HG02870 (cell line): ENCODE data around the gene GLCE.

ENCODE experiments used
- ATAC-seq: cut with Tn5 transposase; IDR thresholded peaks from one replicate; pipeline ENCODE4 v1.9.1; 2021; ENCODE audit warnings: mild to moderate bottlenecking, moderate library complexity; ENCODE audit not compliant: unreplicated experiment

GLCE gene

DNA sequence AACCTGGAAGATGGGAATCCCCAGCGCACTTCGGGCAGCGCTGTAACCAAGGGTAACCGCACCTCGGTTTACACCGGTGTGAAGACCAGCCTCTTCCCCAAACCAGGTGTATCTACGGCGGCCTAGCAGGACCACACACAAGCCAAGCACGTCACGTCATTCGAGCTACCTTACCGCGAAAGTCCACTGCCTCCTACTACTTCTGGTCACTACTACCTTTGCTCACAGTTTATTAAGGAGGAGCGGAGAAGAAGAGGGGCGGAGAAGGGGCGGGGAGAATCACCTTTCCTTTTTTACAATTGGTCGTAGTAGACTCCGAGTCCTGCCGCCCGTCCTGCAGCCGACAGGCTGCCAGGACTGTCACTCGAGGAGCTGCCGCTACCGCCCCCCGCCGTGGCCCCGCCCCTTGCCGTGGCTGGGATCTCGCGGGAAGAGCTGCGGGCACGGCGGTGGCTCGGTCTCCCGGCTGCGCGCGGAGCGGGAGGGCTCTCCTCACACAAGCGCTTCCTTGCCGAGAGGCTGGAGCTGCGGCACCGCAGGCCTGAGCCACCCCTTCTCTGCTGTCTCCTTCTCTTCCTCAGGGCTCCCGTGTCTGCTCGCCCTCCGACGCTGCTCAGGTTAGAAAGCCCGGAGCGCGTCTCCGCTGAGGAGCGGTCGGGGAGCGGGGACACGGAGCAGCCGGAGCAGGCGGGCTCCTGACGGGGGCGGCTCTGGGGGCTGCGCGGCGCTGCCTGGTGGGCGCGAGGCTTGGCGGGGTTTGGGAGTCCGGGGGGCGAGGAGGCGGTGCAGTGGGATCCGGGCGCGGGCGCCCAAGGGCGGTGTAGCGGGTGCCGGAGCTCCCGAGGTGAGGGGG, at the start of gene GLCE:
TSS of gene GLCE (plus strand) at position 495 of the 853 bp plus-strand sequence. CDS start 95,172 bp downstream, outside the sequence.
- ATAC-seq, result peak; percentile 93

DNA sequence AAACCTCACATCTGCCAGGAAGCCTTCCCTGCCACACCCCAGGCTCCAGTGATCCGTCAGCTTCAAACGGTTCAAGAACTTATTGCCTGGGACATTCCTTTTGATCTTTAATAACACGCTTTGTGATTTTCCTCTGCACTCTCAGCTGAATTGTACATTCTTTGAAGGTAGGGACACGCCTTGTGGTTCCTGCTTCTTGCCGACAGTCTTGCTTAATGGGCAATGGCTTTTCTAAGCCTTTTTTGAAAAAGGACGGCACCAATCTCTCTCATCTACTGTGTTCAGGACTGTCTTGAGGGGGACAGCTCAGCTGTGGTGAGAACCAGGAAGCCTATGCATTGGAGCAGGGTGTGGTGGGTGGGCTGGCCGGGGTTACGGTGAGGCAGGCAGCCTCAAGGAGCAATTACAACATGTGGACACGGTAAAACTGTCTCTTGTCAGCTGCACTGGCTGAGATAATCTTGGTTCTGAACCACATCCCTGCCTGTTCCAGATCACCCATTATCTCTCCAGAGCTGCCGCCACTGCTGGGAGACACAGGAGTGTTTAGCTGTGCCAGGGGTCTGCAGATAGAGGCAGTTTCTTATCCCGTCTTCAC, 46.0 kb upstream of the GLCE start:
- ATAC-seq, result no peak

DNA sequence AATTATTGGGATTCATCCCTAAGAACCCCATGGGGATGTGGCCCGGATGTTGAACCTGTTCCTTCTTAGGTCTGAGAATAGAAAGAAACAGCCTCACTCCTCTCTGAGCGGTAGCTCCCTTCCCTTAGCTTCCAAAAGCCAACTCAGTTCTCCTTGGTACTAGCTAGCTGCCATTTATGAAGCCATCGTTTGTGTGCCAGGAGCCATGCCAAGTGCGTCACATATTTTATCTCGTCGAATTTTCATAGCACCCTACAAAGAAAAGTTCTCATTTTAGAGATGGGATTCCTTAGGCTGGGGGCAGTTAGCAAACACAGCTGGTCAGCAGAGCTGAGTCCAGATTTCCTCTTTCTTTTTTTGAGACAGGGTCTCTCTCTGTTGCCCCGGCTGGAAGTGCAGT, 45.4 kb upstream of the GLCE start:
- ATAC-seq, result no peak

DNA sequence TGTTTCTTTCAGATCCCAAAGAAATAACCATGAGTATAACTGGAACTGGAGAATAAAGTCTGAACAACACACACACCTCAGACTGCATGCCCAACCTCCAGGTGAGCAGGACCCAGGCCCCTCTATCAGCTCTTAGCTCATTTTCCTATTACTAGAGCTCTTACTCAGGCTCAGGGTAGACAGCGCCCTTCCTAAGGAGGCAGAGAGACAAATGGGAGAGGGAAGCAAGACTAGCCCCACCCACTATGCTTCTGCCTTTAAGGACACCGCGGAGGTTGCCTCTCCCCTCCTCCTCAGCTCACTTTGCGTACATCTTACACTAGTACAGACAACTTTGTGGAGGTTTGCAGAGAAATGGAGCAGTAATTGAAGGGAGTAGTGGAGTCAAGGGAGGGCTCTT, 44.0 kb upstream of the GLCE start:
- no peak for ATAC-seq

DNA sequence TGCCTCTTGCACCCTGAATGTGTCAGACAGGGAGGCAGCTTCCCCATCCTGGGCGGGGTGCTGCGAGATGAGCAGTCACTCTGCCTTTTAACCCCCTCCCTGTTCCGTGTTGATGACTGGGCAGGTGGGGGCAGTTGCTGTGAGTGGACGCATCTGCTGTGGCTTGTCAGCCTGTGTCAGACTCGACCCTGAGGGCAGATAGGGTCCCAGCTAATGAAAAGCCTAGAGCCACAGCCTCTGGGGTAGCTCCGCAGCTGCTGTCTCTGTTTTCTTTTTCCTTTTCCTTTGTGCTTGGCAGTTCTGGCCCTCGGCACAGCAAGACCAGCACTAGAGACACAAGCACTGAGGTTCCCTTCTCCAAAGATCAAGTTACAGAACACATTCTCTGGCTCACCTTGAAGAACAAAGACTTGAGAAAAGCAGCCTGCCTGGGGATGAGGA, 43.0 kb upstream of the GLCE start:
- no peak for ATAC-seq

DNA sequence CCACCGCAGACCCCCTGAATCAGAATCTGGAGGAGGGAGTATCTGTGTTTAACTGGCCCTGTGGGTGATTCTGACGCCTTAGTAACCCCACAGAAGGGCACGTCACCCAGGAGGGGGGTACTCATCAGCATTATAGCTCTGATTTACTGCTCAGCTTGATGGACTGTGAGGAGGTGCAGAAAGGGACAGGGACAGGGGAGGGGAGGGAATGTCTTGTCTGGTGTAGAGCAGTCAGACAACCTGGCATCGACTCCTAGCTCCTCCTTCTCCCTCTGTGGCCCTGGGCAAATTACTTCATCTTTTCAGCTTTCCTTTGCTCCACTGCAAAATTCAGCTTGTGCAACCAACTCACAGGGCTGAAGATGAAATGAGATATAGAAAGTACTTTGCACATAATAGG, 42.3 kb upstream of the GLCE start:
- no peak for ATAC-seq

DNA sequence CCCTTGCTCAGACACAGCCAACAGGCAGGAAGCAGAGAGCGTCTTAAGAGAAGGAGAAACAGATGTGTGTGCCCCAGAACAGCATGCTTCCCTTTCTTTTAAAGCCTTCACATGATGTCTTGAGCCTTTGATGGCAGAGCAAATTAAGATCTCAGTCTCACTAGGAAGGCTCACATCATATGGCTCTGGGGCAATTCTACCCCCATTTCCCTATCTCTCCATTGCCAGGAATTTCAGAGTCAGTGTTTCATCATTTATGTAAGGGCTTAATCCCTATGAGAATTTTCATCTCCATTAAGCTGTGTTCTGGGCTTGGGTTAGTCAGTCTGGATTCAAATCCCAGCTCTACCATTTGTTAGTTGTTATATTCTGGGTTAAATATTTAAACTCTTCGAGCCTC, 41.4 kb upstream of the GLCE start:
- no peak for ATAC-seq

DNA sequence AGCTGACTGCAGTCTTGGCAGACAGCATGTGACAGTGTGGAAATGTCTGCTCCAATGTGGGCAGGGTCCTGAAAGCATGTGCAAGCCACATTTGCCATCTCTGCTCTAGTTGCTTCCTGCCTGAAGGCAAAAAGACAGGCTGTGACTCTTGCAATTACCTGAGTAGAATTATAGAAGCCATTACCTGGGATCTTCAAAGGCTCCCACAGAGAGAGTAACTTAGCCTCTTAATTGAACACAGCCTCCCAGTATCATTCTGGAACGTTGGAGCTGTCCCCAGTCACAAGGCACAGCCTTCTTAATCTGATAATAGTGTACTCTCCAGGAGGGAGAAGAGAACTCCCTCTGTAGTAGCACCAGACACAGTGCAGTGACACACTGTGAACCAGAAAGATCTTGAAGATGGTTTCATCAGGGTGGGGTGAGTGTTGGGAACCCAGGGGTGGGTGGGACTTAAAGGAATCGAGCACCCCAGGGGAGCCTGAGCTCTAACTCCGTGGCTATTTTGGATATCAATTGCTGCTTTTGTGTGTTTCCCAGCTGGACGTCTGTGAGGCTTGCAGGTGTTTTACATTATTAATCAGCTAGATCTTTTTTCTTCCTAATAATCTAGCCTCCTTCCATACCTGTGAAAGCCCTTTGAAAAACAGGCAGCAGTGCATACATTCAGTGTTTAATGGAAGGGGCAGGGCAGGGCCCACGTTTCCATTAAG, 40.6 kb upstream of the GLCE start:
- no peak for ATAC-seq

DNA sequence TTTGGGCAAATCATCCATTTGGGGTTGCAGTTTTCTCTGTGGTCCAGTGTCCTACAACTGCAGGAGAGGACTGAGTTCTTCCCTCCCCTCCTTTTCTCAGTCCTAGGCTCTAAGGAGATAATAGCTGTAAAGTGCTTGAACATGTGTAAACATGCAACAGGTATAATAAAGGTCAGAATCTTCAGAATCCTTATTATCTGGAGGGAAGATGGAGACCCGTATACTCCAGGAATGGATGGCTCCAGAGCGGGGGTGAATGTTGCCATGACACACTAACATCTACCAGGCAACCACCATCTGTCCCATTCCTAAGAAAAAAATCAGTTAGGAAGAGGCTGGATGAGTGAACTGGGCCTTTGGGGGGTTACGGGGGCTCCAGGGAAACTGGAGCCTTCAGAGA, 39.7 kb upstream of the GLCE start:
- ATAC-seq, result no peak

DNA sequence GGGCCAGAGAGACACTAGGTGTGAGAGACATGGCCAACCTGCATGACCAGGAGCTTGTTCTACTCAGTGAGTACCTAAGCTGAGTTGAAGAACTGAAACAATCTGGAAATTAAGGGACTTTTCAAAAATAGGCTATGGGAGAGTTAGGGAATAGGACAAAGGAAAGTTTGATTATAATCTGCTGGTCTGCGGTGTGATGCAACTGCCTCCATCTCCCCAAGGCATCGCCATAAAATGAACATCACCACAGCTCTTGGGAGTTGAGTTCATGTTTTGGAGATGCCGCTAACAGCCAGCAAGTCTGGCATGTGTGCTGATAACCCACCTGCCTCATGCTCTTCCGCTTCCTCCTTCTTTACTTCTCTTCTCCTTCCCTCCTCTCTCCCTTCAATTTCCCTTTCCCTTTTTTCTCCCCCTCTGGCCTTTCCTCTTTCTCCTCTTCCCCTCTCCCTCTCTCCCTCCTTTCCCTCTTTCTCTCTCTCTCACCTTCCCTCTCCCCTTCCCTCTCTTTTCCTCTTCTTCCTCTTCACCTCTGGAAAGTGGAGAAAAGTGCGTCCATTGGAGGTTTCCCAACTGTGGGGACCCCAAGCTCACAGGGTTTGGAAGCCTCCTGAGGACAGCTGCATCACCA, 39.1 kb upstream of the GLCE start:
- no peak for ATAC-seq

DNA sequence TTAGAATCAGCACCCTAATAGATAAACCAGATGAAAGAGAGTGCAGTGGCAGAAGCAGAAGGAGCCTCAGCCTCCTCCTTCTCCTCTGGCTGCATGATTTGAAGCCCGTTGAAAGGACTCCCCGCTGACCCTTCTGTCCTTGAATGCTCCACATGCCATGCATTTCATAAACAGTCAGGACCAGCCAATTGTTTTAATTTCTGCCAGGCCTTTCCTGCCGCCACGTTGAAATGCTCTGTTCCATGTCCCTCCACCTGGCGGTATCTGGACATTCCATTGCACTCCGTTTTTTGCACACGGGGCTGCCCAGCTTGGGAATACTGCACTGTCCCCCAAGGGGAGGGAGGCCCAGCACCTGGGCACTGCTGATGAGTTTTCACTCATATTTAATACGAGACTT, 35.2 kb upstream of the GLCE start:
- no peak for ATAC-seq

DNA sequence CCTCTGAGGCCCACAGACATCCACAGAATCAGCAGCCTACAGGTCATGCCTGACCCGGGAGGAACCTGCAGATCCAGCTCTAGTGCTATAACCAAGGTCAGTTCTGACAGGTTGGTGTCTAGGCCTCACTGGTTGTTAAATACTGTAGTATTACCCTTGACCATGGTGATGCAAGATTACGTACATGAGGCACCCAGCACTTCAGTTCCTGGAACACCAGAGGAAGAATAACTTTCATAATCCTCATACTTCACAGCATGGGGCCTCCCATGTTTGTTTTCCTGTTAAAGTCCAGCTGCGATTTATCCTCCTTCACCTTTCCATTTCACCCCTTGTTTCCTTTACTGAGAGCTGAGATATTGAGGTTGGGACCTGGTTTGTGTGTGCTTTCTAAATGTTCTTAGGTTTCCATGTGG, 34.4 kb upstream of the GLCE start:
- ATAC-seq, result no peak

DNA sequence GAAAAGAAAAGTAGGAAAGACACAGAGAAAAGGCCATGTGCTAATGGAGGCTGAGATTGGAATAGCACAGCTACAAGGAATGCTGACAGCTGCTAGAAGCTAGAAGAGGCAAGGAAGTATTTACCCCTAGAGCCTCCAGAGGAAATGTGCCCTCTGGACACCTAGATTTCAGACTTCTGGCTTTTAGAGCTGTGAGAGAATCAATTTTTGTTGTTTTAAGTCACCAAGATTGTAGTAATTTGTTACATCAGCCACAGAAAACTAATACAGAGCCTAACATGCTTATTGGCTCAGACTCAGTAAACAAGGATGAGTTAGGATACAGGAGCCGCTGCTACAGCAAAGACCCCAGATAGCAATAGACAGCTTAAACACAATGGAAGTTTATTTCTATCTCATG, 33.1 kb upstream of the GLCE start:
- ATAC-seq, result no peak

DNA sequence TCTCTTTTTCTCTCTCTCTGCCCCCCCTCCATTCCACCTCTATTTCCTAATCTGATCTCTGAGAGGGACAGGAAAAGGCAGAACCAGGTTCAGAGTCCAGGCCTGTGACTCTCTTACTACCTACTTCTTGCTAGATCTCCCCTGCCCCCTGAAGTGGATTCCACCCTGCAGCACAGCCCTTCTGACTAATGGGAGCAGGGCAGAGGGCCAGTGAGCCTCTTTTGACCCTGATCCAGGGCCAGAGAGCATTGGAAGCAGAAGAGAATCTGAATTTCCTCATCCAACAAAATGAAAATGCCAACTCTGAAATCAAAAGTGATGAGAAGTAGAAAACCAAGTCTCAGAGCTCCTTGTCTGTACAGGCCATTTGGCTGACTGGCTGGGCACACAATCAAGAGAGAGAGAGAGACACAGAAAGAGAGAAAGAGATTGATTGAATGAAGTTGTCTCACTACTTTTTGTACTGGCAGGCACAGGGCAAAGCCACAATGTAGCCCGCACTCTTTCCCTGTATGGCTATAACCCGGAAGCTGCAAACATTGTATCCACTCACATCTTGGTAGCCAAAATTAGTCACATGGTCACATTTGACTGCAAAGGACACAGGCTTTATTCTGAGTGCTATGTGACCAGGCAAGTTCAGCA, 31.6 kb upstream of the GLCE start:
- no peak for ATAC-seq

DNA sequence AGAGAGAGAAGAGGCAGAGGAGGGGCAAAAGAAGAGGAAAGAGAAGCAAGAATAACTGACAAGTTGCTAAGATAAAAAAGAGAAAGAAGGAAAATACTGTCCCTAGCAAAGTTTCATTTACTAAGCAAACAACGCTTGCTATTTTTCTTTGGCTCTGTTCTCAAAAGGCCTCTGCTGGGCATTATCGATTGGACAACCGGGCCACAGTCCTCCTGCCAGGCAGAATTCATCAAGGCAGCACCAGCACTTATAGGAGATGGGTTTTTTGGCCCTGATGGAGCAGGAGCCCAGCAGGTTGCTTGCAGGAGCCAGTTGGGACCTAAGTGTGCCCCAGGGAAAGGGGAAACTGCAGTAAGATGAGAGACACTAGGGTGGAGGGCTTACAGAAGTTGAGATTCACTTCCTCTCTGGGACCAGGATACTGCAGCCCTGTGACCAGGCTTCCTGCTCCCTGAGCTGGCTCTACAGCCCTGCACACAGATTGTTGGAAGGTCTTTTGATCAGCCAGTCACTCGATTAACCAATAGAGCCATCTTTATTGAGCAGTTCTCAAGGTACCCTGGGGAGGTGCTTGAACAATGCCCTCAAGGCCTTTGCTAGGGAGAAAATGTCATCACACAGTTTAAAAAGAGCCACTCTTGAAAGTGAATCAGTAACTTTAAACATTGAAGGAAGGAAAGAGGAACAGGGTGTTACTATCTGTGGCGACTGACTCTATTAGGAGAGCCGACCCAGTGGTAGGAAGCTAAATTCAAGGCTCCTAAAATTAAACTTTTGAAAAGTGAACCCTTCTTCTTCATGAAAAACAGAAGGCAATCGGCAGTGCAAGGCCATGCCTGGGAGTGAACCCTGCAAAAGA, 28.8 kb upstream of the GLCE start:
- no peak for ATAC-seq

DNA sequence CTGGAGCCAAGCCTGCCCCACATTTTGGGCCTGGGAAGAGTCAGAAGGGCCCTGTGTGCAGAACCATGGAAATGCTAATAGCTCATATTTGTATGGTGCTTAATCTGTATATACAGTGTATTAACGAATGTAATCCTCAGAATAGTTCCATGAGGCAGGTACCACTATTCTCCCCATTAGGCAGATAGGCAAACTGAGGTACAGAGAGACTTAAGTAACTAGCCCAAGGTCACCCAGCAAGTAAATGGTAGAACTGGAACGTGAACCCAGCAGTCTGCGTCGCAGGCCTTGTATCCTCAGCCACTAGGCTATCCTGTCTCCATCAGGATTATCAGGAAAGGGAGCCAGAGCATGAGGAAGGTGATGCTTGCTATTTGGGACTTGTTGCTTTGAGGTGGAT, 28.0 kb upstream of the GLCE start:
- ATAC-seq, result no peak

DNA sequence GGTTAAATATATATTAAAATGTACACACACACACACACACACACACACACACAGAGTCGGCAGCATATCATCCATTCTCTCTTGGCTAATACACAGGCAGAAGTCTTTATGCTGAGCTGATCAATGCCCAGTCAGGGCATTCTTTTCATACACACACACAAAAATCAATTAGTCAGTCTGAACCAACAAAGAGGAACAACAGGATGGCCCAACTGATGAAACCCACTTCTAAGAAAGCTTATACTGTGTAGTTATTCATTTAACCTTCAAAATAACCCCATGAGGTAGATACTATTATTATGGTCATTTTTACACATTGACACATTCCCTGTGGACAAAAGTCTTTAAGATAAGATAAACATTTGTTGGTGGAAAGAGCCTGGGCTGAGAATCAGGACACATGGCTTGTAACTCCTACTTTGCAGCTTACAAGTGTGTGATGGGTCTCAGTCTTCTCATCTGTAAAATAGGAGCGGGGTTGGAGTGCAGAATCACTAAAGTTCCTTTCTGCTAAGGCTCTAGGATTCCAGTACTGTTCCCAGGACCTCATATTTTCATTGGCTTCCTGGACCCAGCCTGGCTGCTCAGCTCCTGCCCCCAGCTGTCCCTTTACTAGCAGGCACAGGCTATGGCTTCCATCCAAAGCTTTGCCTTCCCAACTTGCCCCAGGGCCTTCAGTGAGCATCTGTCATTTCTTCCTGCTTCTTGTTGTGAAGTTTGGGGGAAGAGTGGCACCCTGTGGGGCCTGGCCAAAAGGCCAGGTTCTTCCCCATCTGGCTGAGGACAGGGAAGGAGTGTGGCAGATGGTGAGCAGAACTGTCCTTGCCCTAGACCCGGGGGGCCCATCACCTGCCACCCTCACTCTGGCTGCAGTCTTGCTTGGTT, 27.2 kb upstream of the GLCE start:
- ATAC-seq, result no peak

DNA sequence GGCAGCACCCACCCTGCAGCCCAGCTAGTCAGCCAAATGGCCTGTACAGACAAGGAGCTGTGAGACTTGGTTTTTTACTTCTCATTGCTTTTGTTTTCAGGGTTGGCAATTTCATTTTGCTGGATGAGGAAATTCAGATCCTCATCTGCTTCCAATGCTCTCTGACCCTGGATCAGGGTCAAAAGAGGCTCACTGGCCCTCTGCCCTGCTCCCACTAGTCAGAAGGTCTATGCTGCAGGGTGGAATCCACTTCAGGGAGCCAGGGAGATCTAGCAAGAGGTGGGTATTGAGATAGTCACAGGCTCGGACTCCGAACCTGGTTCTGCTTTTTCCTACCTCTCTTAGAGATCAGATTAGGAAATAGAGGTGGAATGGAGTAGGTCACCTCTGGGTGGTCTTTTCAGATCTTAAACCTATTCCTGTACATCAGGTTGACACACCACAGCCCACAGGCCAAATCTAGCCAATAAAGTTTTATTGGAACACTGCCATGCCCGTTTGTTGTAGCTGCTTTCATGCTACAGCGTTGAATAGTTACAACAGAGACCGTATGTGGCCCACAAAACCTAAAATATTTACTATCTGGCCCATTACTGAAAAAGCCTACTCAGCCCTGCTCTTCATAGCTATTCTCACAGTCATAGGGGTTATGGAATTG, 26.4 kb upstream of the GLCE start:
- no peak for ATAC-seq

DNA sequence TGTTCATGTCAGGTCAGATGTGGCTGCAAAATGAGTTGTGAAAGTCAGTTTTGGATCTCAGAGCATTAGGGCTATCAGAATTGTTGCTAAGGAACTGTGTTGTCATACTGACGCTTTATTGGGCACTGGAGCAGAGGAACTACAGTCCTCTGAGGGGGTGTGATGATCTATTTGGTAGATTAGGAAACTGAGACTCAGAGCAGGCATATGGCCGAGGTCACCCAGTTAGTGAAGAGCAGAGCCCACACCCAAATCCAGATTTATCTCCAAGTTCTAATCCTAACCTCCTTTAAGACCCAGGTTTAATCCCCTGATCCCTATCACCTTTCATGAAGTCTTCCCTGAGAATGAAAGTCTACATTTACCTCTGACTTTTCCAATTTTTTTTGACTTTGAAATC, 25.6 kb upstream of the GLCE start:
- no peak for ATAC-seq
